Measurements from ENCODE around the gene SRGAP1.

The SRGAP1 gene

DNA sequence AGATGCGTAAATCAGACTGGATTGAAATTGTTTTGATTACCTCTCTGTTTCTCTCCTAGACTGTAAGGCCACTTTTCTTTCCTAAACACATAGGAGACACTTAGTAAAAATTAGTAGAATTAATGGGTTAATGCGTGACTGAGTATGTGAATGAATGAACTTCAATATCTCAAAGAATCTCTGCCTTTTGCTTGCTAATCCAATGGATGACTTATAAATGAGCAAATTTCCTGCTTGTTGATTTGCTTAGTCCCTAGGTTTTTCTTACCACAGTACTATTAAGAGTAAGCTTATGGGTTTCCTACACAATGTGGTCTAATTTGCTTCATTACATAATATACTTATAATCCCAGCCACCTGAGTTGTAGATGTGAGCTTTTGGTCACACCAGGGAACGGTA, 164.1 kb downstream of the SRGAP1 start:
- Histone ChIP-seq H3K9me3 (ENCODE audit: low read length) (no peaks in the 10 kb centered on the region), H3K4me1 (ENCODE audit: insufficient read depth, low read length, severe bottlenecking) (no peaks in the 10 kb centered on the region), H2AFZ (ENCODE audit: low read length) (no peak overlapping the region), H3F3A (ENCODE audit: insufficient read depth, low read length) (no peaks in the 10 kb centered on the region), H3K79me2 (ENCODE audit: insufficient read depth, low read length) (no peaks in the 10 kb centered on the region), H3K27ac (ENCODE audit: low read depth, low read length, poor library complexity, severe bottlenecking) (no peak overlapping the region), H3K9ac (ENCODE audit: low read length) (no peak overlapping the region), H3K27me3 (ENCODE audit: insufficient read depth, low read length) (no peaks in the 10 kb centered on the region), H4K20me1 (ENCODE audit: insufficient read depth, low read length) (no peaks in the 10 kb centered on the region), H3K9me2 (ENCODE audit: low read depth, low read length) (no peaks in the 10 kb centered on the region), H3K4me2 (ENCODE audit: low read length) (no peak overlapping the region), H3K4me3 (ENCODE audit: low read depth, low read length, poor library complexity, severe bottlenecking) (no peak overlapping the region), H3K36me3 (ENCODE audit: insufficient read depth, low read length) (no peaks in the 10 kb centered on the region)
- TF ChIP-seq EZH2 (IDR thresholded peaks at IDR 0.05; ENCODE audit: borderline replicate concordance, low read length): no peak
- TF ChIP-seq, protein P1, sequence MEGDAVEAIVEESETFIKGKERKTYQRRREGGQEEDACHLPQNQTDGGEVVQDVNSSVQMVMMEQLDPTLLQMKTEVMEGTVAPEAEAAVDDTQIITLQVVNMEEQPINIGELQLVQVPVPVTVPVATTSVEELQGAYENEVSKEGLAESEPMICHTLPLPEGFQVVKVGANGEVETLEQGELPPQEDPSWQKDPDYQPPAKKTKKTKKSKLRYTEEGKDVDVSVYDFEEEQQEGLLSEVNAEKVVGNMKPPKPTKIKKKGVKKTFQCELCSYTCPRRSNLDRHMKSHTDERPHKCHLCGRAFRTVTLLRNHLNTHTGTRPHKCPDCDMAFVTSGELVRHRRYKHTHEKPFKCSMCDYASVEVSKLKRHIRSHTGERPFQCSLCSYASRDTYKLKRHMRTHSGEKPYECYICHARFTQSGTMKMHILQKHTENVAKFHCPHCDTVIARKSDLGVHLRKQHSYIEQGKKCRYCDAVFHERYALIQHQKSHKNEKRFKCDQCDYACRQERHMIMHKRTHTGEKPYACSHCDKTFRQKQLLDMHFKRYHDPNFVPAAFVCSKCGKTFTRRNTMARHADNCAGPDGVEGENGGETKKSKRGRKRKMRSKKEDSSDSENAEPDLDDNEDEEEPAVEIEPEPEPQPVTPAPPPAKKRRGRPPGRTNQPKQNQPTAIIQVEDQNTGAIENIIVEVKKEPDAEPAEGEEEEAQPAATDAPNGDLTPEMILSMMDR (IDR thresholded peaks at IDR 0.05; ENCODE audit: low read length): no peak

DNA sequence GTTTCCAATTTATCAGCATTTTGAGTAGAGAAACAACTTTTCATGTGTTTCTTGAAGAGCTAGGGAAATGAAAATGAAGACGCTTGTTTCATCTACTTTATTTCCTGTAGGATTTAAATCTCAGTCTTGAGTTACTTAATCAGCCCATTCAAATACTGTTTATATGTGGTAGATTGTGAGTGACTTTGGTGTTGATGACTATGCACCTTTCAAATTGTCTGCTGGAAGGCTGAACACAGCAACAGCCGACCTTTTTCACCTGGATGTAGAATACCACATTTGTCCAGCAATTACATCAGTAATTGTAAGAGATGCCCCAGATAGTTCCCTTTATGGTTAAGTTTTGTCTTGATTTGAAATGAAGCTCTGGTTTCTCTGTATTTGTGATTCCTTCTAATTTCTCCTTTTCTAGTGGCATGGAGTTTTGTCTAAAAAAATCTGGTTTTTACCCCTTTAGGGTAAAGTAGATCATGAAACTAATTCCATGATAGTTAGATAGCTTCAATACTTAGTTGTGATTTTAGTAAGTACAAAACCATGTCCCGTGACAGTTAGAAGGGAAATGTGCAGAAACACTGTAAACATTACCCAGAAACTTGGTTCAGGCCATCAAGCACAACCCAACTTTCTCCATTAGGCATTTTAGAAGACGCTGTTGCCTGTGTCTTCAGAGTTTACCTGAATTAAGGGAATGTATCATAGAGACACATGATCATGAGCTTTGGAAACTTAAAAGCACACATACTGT, 165.0 kb downstream of the SRGAP1 start:
- Histone ChIP-seq H4K20me1 (ENCODE audit: insufficient read depth, low read length) (no peaks in the 10 kb centered on the region), H3F3A (ENCODE audit: insufficient read depth, low read length) (no peaks in the 10 kb centered on the region), H3K4me2 (ENCODE audit: low read length) (no peak overlapping the region), H3K4me1 (ENCODE audit: insufficient read depth, low read length, severe bottlenecking) (no peaks in the 10 kb centered on the region), H3K4me3 (ENCODE audit: low read depth, low read length, poor library complexity, severe bottlenecking) (no peak overlapping the region), H3K9ac (ENCODE audit: low read length) (no peak overlapping the region), H3K27ac (ENCODE audit: low read depth, low read length, poor library complexity, severe bottlenecking) (no peak overlapping the region), H3K27me3 (ENCODE audit: insufficient read depth, low read length) (no peaks in the 10 kb centered on the region), H3K9me3 (ENCODE audit: low read length) (no peaks in the 10 kb centered on the region), H2AFZ (ENCODE audit: low read length) (no peak overlapping the region), H3K36me3 (ENCODE audit: insufficient read depth, low read length) (no peaks in the 10 kb centered on the region), H3K79me2 (ENCODE audit: insufficient read depth, low read length) (no peaks in the 10 kb centered on the region), H3K9me2 (ENCODE audit: low read depth, low read length) (no peaks in the 10 kb centered on the region)
- no peak for TF ChIP-seq EZH2 (IDR thresholded peaks at IDR 0.05; ENCODE audit: borderline replicate concordance, low read length)
- TF ChIP-seq, protein P1 (IDR thresholded peaks at IDR 0.05; ENCODE audit: low read length): no peak

DNA sequence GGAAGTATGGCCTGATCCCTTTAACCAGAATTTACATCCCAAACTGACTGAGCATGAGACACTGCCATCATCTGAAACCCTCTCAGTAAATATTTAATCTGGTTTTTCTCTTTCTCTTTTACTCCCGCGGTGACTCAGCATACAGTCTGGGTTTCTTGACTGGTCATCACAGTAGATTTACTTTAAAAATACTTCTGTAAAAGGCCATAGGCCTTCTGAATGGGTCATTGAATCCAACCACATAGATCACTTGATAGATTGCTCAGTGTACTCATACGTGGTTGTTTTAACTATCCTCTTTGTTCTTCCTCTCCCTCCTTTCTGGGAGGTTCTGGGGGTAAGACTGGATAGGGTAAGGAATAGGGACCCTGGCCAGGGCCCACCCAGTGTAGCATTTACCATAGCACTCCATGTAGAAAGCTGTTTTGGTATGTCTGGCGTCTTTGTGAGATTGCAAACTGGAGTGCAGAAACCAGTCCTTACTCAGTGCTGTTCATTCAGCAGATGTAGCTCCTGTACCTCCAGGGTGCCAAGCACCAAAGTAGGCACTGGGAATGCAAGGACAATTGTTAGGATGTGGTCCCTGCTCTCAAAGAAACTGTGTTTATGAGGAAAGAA, 165.7 kb downstream of the SRGAP1 start:
- Histone ChIP-seq H3F3A (ENCODE audit: insufficient read depth, low read length) (no peaks in the 10 kb centered on the region), H3K27me3 (ENCODE audit: insufficient read depth, low read length) (no peaks in the 10 kb centered on the region), H3K9me2 (ENCODE audit: low read depth, low read length) (no peaks in the 10 kb centered on the region), H3K36me3 (ENCODE audit: insufficient read depth, low read length) (no peaks in the 10 kb centered on the region), H3K9me3 (ENCODE audit: low read length) (no peaks in the 10 kb centered on the region), H4K20me1 (ENCODE audit: insufficient read depth, low read length) (no peaks in the 10 kb centered on the region), H2AFZ (ENCODE audit: low read length) (no peak overlapping the region), H3K4me2 (ENCODE audit: low read length) (no peak overlapping the region), H3K9ac (ENCODE audit: low read length) (no peak overlapping the region), H3K27ac (ENCODE audit: low read depth, low read length, poor library complexity, severe bottlenecking) (no peak overlapping the region), H3K4me1 (ENCODE audit: insufficient read depth, low read length, severe bottlenecking) (no peaks in the 10 kb centered on the region), H3K79me2 (ENCODE audit: insufficient read depth, low read length) (no peaks in the 10 kb centered on the region), H3K4me3 (ENCODE audit: low read depth, low read length, poor library complexity, severe bottlenecking) (no peak overlapping the region)
- no peak for TF ChIP-seq EZH2 (IDR thresholded peaks at IDR 0.05; ENCODE audit: borderline replicate concordance, low read length)
- TF ChIP-seq, protein P1 (IDR thresholded peaks at IDR 0.05; ENCODE audit: low read length): no peak

Data from OCI-LY1 (cell line).